GM21528 (cell line): ENCODE measurements around the gene ESR2.

Experiments used
- ATAC-seq: cut with Tn5 transposase; IDR thresholded peaks from one replicate; pipeline ENCODE4 v1.9.1; 2021; ENCODE audit warnings: mild to moderate bottlenecking, moderate library complexity; ENCODE audit not compliant: unreplicated experiment, low FRiP score

Gene ESR2

GRCh38 chr14:64107438-64107837, 186.7 kb downstream of the ESR2 start:
- no peak for ATAC-seq

GRCh38 chr14:64098120-64098519, 196.1 kb downstream of the ESR2 start:
- ATAC-seq, result no peak

GRCh38 chr14:64095620-64096019, 198.6 kb downstream of the ESR2 start:
- no peak for ATAC-seq

GRCh38 chr14:64092940-64093339, 201.2 kb downstream of the ESR2 start:
- no peak for ATAC-seq

GRCh38 chr14:64092338-64092737, 201.8 kb downstream of the ESR2 start:
- ATAC-seq, result no peak

GRCh38 chr14:64091217-64091616, 203.0 kb downstream of the ESR2 start:
- no peak for ATAC-seq

GRCh38 chr14:64089920-64090319, 204.3 kb downstream of the ESR2 start:
- ATAC-seq, result no peak

- no peak for ATAC-seq
Observed at GRCh38 chr14:64088647-64088964, 205.6 kb downstream of the ESR2 start.

GRCh38 chr14:64082837-64083236, 211.3 kb downstream of the ESR2 start:
- ATAC-seq, result no peak

- ATAC-seq, result no peak
Observed at GRCh38 chr14:64081174-64081746, 212.9 kb downstream of the ESR2 start.

- ATAC-seq, result no peak
Observed at GRCh38 chr14:64080452-64080851, 213.7 kb downstream of the ESR2 start.

GRCh38 chr14:64075613-64076005, 218.6 kb downstream of the ESR2 start:
- no peak for ATAC-seq

GRCh38 chr14:64074961-64075612, 219.1 kb downstream of the ESR2 start:
- no peak for ATAC-seq

GRCh38 chr14:64069634-64070359, 224.4 kb downstream of the ESR2 start:
- ATAC-seq, result no peak

- no peak for ATAC-seq
Observed at GRCh38 chr14:64064447-64064846, 229.7 kb downstream of the ESR2 start.

- ATAC-seq, result no peak
Observed at GRCh38 chr14:64062381-64063115, 231.6 kb downstream of the ESR2 start.

- no peak for ATAC-seq
Observed at GRCh38 chr14:64061706-64062105, 232.5 kb downstream of the ESR2 start.

GRCh38 chr14:64061115-64061514, 233.1 kb downstream of the ESR2 start:
- no peak for ATAC-seq

- no peak for ATAC-seq
Observed at GRCh38 chr14:64060648-64061096, 233.5 kb downstream of the ESR2 start.

- ATAC-seq, result no peak
Observed at GRCh38 chr14:64060199-64060545, 234.0 kb downstream of the ESR2 start.

GRCh38 chr14:64059454-64060198, 234.5 kb downstream of the ESR2 start:
- no peak for ATAC-seq
